Esophagus (tissue), 2 donors: ENCODE results near the gene RNPEPL1. TPM values are rescaled to one million over a fixed set of nuclear protein-coding genes. Genes with fewer than 3 reads are reported as not detected.

Experiments used
- H3K27ac ChIP-seq, 2 donors: one replicate each; pipeline ENCODE4 v1.5.1; 2013; ENCODE audit warnings: low read depth in 2 of 2, mild to moderate bottlenecking in 2 of 2, inconsistent platforms in 1 of 2, low read length in 1 of 2, moderate library complexity in 1 of 2
- H3K27me3 ChIP-seq, 2 donors: one replicate each; pipeline ENCODE4 v1.6.1; 2013; ENCODE audit warnings: low read length in 2 of 2, control low read depth in 1 of 2, mild to moderate bottlenecking in 1 of 2; ENCODE audit not compliant: insufficient read depth in 2 of 2, control insufficient read depth in 1 of 2
- H3K36me3 ChIP-seq, 2 donors: one replicate each; pipeline ENCODE4 v1.6.1; 2013; ENCODE audit warnings: low read length in 1 of 2; ENCODE audit not compliant: control insufficient read depth in 2 of 2, insufficient read depth in 2 of 2
- H3K4me1 ChIP-seq, 2 donors: one replicate each; pipeline ENCODE4 v1.6.1; 2013; ENCODE audit warnings: low read length in 1 of 2; ENCODE audit not compliant: control insufficient read depth in 2 of 2, insufficient read depth in 2 of 2
- H3K4me3 ChIP-seq, 2 donors: one replicate each; pipeline ENCODE4 v1.5.1; 2013; ENCODE audit warnings: low read length in 2 of 2, mild to moderate bottlenecking in 2 of 2, low read depth in 1 of 2, moderate library complexity in 1 of 2
- H3K9me3 ChIP-seq, 2 donors: one replicate each; pipeline ENCODE4 v1.6.1; 2013; ENCODE audit warnings: mild to moderate bottlenecking in 2 of 2, low read depth in 1 of 2, low read length in 1 of 2, moderate library complexity in 1 of 2; ENCODE audit not compliant: control insufficient read depth in 2 of 2, insufficient read depth in 1 of 2
- WGBS, 2 donors: extraction: QIAGEN DNeasy Blood & Tissue Kit; methylation state at CpG; one replicate each; pipeline ENCODE4 v1.1.7; 2013; 5-methylcytosine and 5-hydroxymethylcytosine counted together
- polyA plus RNA-seq, 2 donors: library from polyadenylated mRNA; stranded (reverse); fragments of 200-250 nt; gene quantifications; one replicate each; pipeline ENCODE4 v1.2.3, GENCODE V29; 2013
- donor health status: healthy with polysubstance abuse.
- donor health status: Bipolar disorder and iron deficiency.

RNPEPL1 gene
- polyA plus RNA-seq, 2 donors, result 65.9 to 160 TPM

GRCh38 chr2:240564561-240565332 lies 3.5 kb upstream of the RNPEPL1 start:
- whole genome bisulfite sequencing, 2 donors, result 78 to 83% methylated on average over 9 to 10 of the region's 10 CpGs
- no peak overlapping the region for H3K4me3 ChIP-seq
- peak overlapping the region; percentile 96 for H3K27ac ChIP-seq

GRCh38 chr2:240565333-240566202 lies 2.7 kb upstream of the RNPEPL1 start:
- Histone ChIP-seq H3K27me3 (no peaks in the 10 kb centered on the region), H3K27ac (peak overlapping the region; percentile 96), H3K4me1 (peaks cover 26 to 41% of the 10 kb centered on the region in 2 donors), H3K9me3 (no peaks in the 10 kb centered on the region), H3K4me3 (peak overlapping the region; percentile 16 to 26), H3K36me3 (peaks cover 0 to 6% of the 10 kb centered on the region in 2 donors)
- WGBS, 2 donors, result 41 to 42% methylated on average over 26 of the region's 26 CpGs

More at GRCh38 chr2:240564561-240565332, 3.5 kb upstream of the RNPEPL1 start:
- H3K27me3 ChIP-seq, result no peaks in the 10 kb centered on the region
- no peaks in the 10 kb centered on the region for H3K9me3 ChIP-seq
- peaks cover 0 to 2% of the 10 kb centered on the region in 2 donors for H3K36me3 ChIP-seq
- peaks cover 20 to 34% of the 10 kb centered on the region in 2 donors for H3K4me1 ChIP-seq

- WGBS, 2 donors, result 6 to 9% methylated on average over 32 to 53 of the region's 53 CpGs
- Histone ChIP-seq H3K9me3 (no peaks in the 10 kb centered on the region), H3K27ac (peak overlapping the region; percentile 96), H3K36me3 (peaks cover 0 to 6% of the 10 kb centered on the region in 2 donors), H3K27me3 (no peaks in the 10 kb centered on the region), H3K4me3 (peak overlapping the region; percentile 46 to 87), H3K4me1 (peaks cover 32 to 47% of the 10 kb centered on the region in 2 donors)
Measured at GRCh38 chr2:240566203-240567136, 1.8 kb upstream of the RNPEPL1 start.

GRCh38 chr2:240567137-240567871 lies 980 bp upstream of the RNPEPL1 start:
- H3K4me1 ChIP-seq, result peaks cover 32 to 47% of the 10 kb centered on the region in 2 donors
- WGBS, 2 donors, result 27 to 29% methylated on average over 26 of the region's 26 CpGs

GRCh38 chr2:240568678-240569522 lies 616 bp downstream of the RNPEPL1 start:
- 1% methylated on average over 62 to 93 of the region's 93 CpGs for WGBS, 2 donors
- Histone ChIP-seq H3K4me3 (peak overlapping the region; percentile 80 to 87), H3K36me3 (peaks cover 0 to 18% of the 10 kb centered on the region in 2 donors), H3K4me1 (peaks cover 32 to 52% of the 10 kb centered on the region in 2 donors), H3K27ac (peak overlapping the region; percentile 92 to 96), H3K27me3 (no peaks in the 10 kb centered on the region), H3K9me3 (no peaks in the 10 kb centered on the region)

More at GRCh38 chr2:240567137-240567871, 980 bp upstream of the RNPEPL1 start:
- H3K27ac ChIP-seq, result peak overlapping the region; percentile 96
- peak overlapping the region; percentile 71 to 87 for H3K4me3 ChIP-seq
- H3K9me3 ChIP-seq, result no peaks in the 10 kb centered on the region
- no peaks in the 10 kb centered on the region for H3K27me3 ChIP-seq
- H3K36me3 ChIP-seq, result peaks cover 0 to 7% of the 10 kb centered on the region in 2 donors

- no peaks in the 10 kb centered on the region for H3K27me3 ChIP-seq
- peaks cover 32 to 53% of the 10 kb centered on the region in 2 donors for H3K4me1 ChIP-seq
- H3K4me3 ChIP-seq, result peak overlapping the region; percentile 80 to 87
- peaks cover 0 to 24% of the 10 kb centered on the region in 2 donors for H3K36me3 ChIP-seq
- H3K27ac ChIP-seq, result peak overlapping the region in 1 of 2 donors; percentile 92
- no peaks in the 10 kb centered on the region for H3K9me3 ChIP-seq
- WGBS, 2 donors, result 70 to 73% methylated on average over 9 of the region's 9 CpGs
Measured at GRCh38 chr2:240569523-240569997, 1.3 kb downstream of the RNPEPL1 start.

GRCh38 chr2:240569998-240570530 lies 1.8 kb downstream of the RNPEPL1 start:
- H3K4me1 ChIP-seq, result peaks cover 32 to 54% of the 10 kb centered on the region in 2 donors
- no peaks in the 10 kb centered on the region for H3K27me3 ChIP-seq
- H3K4me3 ChIP-seq, result peak overlapping the region; percentile 80 to 87
- peak overlapping the region in 1 of 2 donors; percentile 1 for H3K27ac ChIP-seq
- 80 to 85% methylated on average over 15 of the region's 15 CpGs for WGBS, 2 donors
- H3K36me3 ChIP-seq, result peaks cover 0 to 29% of the 10 kb centered on the region in 2 donors
- H3K9me3 ChIP-seq, result no peaks in the 10 kb centered on the region
